Stimulated activated CD4-positive, alpha-beta T cell treated with anti-CD3 and anti-CD28 coated beads, Interleukin-1b, Interleukin-23, amount 100 ng/mL, for 4 hours (primary cell): ENCODE data around the gene MYO5A.
"Not testable (repeated sequence)": the region's sequence is repeated elsewhere in the genome, so short reads cannot be mapped to it uniquely, and the experiment has no call there.

ENCODE experiments used
- DNase-seq, 2 donors: peaks; one replicate each; pipeline ENCODE4 v3.0.0-alpha.2; 2020; ENCODE audit warnings: low read depth in 2 of 2

MYO5A gene

GRCh38 chr15:52528564-52529340 is at the start of gene MYO5A:
Gene MYO5A (minus strand): TSS chr15:52528880. CDS start chr15:52528806, 74 bp downstream.
- DNase-seq, result peak; percentile 62 to 73

DNA sequence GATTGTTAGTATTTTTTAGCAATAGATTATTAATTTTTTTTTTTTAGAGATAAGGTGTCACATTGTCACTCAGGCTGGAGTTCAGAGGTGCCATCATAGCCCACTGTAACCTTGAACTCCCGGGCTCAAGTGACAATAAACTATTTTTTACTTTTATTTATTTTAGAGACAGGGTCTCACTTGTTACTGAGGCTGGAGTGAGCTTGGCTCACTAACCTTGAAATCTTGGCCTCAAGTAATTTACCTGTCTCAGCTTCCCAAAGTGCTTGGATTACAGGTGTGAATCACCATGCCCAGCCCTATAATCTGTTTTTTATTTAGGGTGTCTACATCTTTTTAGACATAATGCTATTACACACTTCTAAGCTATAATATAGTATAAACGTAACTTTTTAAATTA is 48.0 kb upstream of the MYO5A start:
- no peak for DNase-seq

DNA sequence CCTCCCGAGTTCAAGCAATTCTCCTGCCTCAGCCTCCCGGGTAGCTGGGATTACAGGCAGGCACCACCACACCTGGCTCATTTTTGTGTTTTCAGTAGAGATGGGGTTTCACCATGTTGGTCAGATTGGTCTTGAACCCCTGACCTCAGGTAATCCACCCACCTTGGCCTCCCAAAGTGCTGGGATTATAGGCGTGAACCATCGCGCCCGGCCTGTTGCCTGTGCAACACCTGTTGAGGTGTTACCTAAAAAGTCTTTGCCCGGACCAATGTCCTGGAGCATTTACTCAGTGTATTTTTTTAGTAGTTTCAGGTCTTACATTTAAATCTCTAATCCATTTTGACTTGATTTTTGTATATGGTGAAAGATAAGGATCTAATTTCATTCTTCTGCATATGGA is 46.9 kb upstream of the MYO5A start:
- DNase-seq, result not testable (repeated sequence)

- DNase-seq, result no peak
Observed at GRCh38 chr15:52575072-52575471, 46.4 kb upstream of the MYO5A start.

DNA sequence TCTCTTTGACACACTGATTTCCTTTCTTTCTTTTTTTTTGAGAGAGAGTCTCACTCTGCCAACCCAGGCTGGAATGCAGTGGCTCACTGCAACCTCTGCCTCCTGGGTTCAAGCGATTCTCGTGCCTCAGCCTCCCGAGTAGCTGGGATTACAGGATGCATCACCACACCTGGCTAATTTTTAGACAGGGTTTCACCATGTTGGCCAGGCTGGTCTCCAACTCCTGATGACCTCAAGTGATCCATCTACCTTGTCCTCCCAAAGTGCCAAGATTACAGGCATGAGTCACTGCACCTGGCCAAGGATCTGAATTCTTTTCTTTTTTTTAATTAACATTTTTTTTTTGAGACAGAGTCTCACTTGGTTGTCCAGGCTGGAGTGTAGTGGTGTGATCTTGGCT is 45.9 kb upstream of the MYO5A start:
- DNase-seq, result not testable (repeated sequence)

GRCh38 chr15:52568601-52569585 is 40.2 kb upstream of the MYO5A start, which contains the start of gene ARPP19:
Gene ARPP19 (minus strand): TSS chr15:52569030. CDS start chr15:52568892, 138 bp downstream.
- DNase-seq, result peak; percentile 55 to 65

GRCh38 chr15:52567871-52568600 is 39.4 kb upstream of the MYO5A start:
- peak in 1 of 2 donors; percentile 31 for DNase-seq

DNA sequence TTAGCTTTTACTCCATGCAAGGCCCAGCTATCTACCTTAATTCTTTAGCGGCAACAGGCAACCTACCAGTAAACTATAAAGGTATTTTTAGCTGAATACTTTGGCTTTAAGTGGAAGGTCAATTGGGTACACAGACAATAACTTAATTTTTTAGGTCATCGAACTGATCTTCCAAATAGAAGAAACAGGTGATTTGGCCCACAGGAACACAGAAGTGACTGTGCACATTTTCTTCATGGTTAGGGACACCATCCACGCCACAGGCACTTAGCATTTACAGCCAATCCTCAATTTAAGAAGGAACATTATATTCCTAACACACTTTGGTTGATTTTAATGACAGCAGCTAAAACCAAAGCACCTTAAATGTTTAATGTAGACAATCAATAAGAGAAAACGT is 38.2 kb upstream of the MYO5A start:
- DNase-seq, result no peak

DNA sequence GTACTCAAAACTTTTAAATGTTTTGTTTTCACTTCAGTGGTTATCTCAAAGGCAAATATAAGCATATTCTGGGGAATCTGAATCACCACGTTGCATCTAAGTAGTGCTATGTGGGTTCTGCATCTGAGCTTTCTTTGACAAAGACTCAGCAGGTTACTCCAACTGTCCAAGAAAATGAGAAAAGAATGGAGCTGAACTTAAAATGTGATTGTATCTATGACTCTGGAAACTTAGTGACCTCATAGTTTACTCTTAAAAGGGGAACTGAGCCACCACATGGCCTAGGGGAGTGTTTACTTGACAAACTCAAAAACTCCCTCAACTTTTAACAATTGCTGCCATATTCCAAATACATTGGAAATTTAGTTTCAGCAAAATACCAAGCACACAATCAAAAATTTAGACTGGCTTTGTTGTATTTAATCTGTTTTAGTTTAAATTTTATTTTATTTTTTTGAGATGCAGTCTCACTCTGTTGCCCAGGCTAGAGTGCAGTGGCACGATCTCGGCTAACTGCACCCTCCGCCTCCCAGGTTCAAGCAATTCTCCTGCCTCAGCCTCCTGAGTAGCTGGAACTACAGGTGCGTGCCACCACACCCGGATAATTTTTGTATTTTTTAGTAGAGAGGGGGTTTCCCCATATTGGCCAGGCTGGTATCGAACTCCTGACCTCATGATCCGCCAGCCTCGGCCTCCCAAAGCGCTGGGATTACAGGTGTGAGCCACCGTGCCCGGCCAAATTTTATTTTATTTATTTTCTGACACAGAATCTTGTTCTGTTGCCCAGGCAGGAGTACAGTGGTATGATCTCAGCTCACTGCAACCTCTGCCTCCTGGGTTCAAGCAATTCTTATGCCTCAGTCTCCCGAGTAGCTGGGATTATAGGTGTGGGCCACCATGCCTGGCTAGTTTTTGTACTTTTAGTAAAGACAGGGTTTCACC is 37.0 kb upstream of the MYO5A start:
- not testable (repeated sequence) for DNase-seq

DNA sequence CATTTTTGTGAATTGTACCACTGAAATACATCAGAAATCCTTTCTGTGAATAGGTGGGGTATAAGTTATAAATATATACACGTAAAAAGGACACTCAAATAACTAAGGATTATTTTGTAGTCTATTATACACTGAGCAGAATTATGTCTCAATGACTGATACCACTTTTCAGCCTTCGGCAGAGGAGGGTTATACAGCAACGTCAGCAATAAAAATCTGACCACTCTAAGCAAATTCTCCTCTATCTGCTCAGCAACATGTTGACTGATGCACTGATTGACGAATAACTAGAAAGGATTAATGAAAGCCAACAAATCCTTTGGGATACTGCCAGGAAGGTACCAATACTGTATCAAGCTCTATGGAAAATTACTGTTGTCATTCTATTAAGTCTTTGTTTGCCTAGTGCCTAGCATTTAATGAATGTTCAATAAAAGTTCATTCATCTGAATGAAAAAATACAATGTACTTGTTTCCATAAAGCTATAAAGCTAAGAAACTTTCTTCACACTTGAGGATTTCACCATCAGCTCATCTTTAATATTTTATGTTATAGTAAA is 34.9 kb upstream of the MYO5A start:
- no peak for DNase-seq

DNA sequence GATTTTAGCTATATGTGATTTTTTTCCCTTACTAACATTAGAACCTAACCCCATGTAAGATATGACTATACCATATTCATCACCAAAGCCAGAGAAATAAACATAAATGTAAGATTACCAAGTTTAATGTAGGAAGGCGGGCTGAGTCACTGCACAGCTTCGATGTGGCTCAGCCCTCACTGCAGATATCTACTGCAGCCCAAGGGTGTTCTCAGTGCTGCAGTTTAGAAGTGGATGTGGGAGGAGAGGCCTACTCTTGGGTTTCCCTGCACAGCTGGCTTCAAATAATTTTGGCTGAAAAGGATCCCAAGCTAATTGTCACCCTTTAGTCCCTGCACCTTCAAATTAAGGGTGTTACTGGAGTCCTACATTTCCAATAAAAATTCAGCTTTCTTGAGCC is 30.9 kb upstream of the MYO5A start:
- DNase-seq, result peak in 1 of 2 donors; percentile 8

GRCh38 chr15:52559022-52559421 is 30.3 kb upstream of the MYO5A start:
- DNase-seq, result no peak

- peak in 1 of 2 donors; percentile 6 for DNase-seq
Observed at GRCh38 chr15:52558196-52558595, 29.5 kb upstream of the MYO5A start.

GRCh38 chr15:52557274-52557641 is 28.6 kb upstream of the MYO5A start:
- no peak for DNase-seq

- no peak for DNase-seq
Observed at GRCh38 chr15:52556524-52557273, 28.0 kb upstream of the MYO5A start.

- DNase-seq, result no peak
Observed at GRCh38 chr15:52552303-52552702, 23.6 kb upstream of the MYO5A start.

- DNase-seq, result no peak
Observed at GRCh38 chr15:52551762-52552161, 23.1 kb upstream of the MYO5A start.

- DNase-seq, result not testable (repeated sequence)
Observed at GRCh38 chr15:52551186-52551585, 22.5 kb upstream of the MYO5A start.

- DNase-seq, result no peak
Observed at GRCh38 chr15:52546031-52546751, 17.5 kb upstream of the MYO5A start.
